SJSA1 (cell line): ENCODE data around the gene IDI2. TPM values are rescaled to one million over a fixed set of nuclear protein-coding genes. Genes with fewer than 3 reads are reported as not detected.

Experiments used
- DNase-seq, 2 experiments: peaks; one replicate each; pipeline ENCODE4 v3.0.0-alpha.2; 2015 to 2020; ENCODE audit warnings: low spot score in 2 of 2, low read depth in 1 of 2
- H3K27ac ChIP-seq: fragments of 250-450 bp; sonication (Bioruptor Pico); 2 replicates; pipeline ENCODE4 v1.5.1; 2020; ENCODE audit warnings: mild to moderate bottlenecking, moderate library complexity
- H3K27me3 ChIP-seq: fragments of 250-450 bp; sonication (Bioruptor Pico); replicated peaks from 2 replicates; pipeline ENCODE4 v1.5.1; 2020; ENCODE audit warnings: mild to moderate bottlenecking, moderate library complexity
- H3K36me3 ChIP-seq: fragments of 250-450 bp; sonication (Bioruptor Pico); 2 replicates; pipeline ENCODE4 v1.5.1; 2020; ENCODE audit warnings: mild to moderate bottlenecking
- H3K4me1 ChIP-seq: fragments of 250-450 bp; sonication (Bioruptor Pico); replicated peaks from 2 replicates; pipeline ENCODE4 v1.6.1; 2021; ENCODE audit warnings: mild to moderate bottlenecking
- H3K4me3 ChIP-seq: fragments of 250-450 bp; sonication (Bioruptor Pico); 2 replicates; pipeline ENCODE4 v1.5.1; 2020; ENCODE audit warnings: mild to moderate bottlenecking
- H3K9me3 ChIP-seq: fragments of 250-450 bp; sonication (Bioruptor Pico); replicated peaks from 2 replicates; pipeline ENCODE4 v1.5.1; 2020; ENCODE audit warnings: mild to moderate bottlenecking
- total RNA-seq: library from RNA; depleted of rRNA; stranded (reverse); fragments of >200 nt; shearing (Covaris generic); gene quantifications from 2 replicates; pipeline ENCODE4 v1.2.3, GENCODE V29; 2014

Gene IDI2
- total RNA-seq, 1 experiment from 2014 or later = not detected

- peak; percentile 87 to 88 for DNase-seq
- peak within 1 kb of the TSS; percentile 98 for H3K4me3 ChIP-seq
- no peaks in the 10 kb centered on the region for H3K27me3 ChIP-seq
Measured at GRCh38 chr10:1056326-1057105, 30.9 kb upstream of the IDI2 start, which contains the start of gene WDR37. TSS of gene WDR37 (plus strand) at chr10:1056385. CDS start at chr10:1072156, 15,771 bp downstream.

GRCh38 chr10:1054684-1055083 is 29.0 kb upstream of the IDI2 start:
- H3K36me3 ChIP-seq = peaks cover 71% of the 10 kb centered on the region
- H3K27me3 ChIP-seq = no peaks in the 10 kb centered on the region
- no peak overlapping the region for H3K4me3 ChIP-seq
- H3K4me1 ChIP-seq = peaks cover 18% of the 10 kb centered on the region
- H3K27ac ChIP-seq = no peak overlapping the region
- no peak for DNase-seq
- no peaks in the 10 kb centered on the region; the same call in 1 of the 2 replicates for H3K9me3 ChIP-seq

More at GRCh38 chr10:1056326-1057105, 30.9 kb upstream of the IDI2 start, which contains the start of gene WDR37:
- Histone ChIP-seq H3K36me3 (peaks cover 61% of the 10 kb centered on the region), H3K4me1 (peaks cover 18% of the 10 kb centered on the region), H3K27ac (peak within 1 kb of the TSS; percentile 99), H3K9me3 (no peaks in the 10 kb centered on the region; the same call in 1 of the 2 replicates)

GRCh38 chr10:1050554-1050953 is 24.9 kb upstream of the IDI2 start:
- DNase-seq = no peak
- Histone ChIP-seq H3K4me1 (peaks cover 12% of the 10 kb centered on the region), H3K36me3 (peaks cover 60% of the 10 kb centered on the region), H3K27ac (no peak overlapping the region), H3K9me3 (no peaks in the 10 kb centered on the region), H3K27me3 (no peaks in the 10 kb centered on the region), H3K4me3 (no peak overlapping the region)

GRCh38 chr10:1050145-1050544 is 24.5 kb upstream of the IDI2 start:
- H3K4me3 ChIP-seq = peak overlapping the region; percentile 69
- H3K27me3 ChIP-seq = no peaks in the 10 kb centered on the region
- H3K9me3 ChIP-seq = no peaks in the 10 kb centered on the region
- peaks cover 9% of the 10 kb centered on the region for H3K4me1 ChIP-seq
- no peak for DNase-seq
- H3K27ac ChIP-seq = peak overlapping the region; percentile 97
- peaks cover 58% of the 10 kb centered on the region for H3K36me3 ChIP-seq

GRCh38 chr10:1049425-1049958 is 23.8 kb upstream of the IDI2 start:
- H3K4me3 ChIP-seq = peak overlapping the region; percentile 69
- H3K4me1 ChIP-seq = peaks cover 3% of the 10 kb centered on the region
- H3K36me3 ChIP-seq = peaks cover 51% of the 10 kb centered on the region
- peak overlapping the region; percentile 97 for H3K27ac ChIP-seq
- DNase-seq = no peak
- no peaks in the 10 kb centered on the region for H3K27me3 ChIP-seq
- H3K9me3 ChIP-seq = no peaks in the 10 kb centered on the region

GRCh38 chr10:1048732-1049424 is 23.2 kb upstream of the IDI2 start, which contains the start of gene IDI1:
TSS of gene IDI1 (minus strand) at chr10:1049119. CDS start at chr10:1049003, 116 bp downstream.
- peak; percentile 99 for DNase-seq
- no peaks in the 10 kb centered on the region for H3K27me3 ChIP-seq
- H3K9me3 ChIP-seq = no peaks in the 10 kb centered on the region
- H3K4me1 ChIP-seq = no peaks in the 10 kb centered on the region
- H3K36me3 ChIP-seq = peaks cover 46% of the 10 kb centered on the region
- peak within 1 kb of the TSS; percentile 69 for H3K4me3 ChIP-seq
- peak within 1 kb of the TSS; percentile 97 for H3K27ac ChIP-seq

- Histone ChIP-seq H3K36me3 (peaks cover 46% of the 10 kb centered on the region), H3K4me1 (no peaks in the 10 kb centered on the region), H3K9me3 (no peaks in the 10 kb centered on the region), H3K4me3 (peak overlapping the region; percentile 69), H3K27ac (peak overlapping the region; percentile 97), H3K27me3 (no peaks in the 10 kb centered on the region)
- no peak for DNase-seq
Measured at GRCh38 chr10:1048349-1048731, 22.7 kb upstream of the IDI2 start.

GRCh38 chr10:1047937-1048336 is 22.3 kb upstream of the IDI2 start:
- no peaks in the 10 kb centered on the region for H3K27me3 ChIP-seq
- no peak for DNase-seq

GRCh38 chr10:1045415-1045814 is 19.8 kb upstream of the IDI2 start:
- DNase-seq = no peak
- H3K4me1 ChIP-seq = no peaks in the 10 kb centered on the region
- H3K27ac ChIP-seq = no peak overlapping the region
- H3K36me3 ChIP-seq = peaks cover 47% of the 10 kb centered on the region
- H3K27me3 ChIP-seq = no peaks in the 10 kb centered on the region
- no peaks in the 10 kb centered on the region for H3K9me3 ChIP-seq
- H3K4me3 ChIP-seq = no peak overlapping the region

More at GRCh38 chr10:1047937-1048336, 22.3 kb upstream of the IDI2 start:
- Histone ChIP-seq H3K4me1 (no peaks in the 10 kb centered on the region), H3K36me3 (peaks cover 46% of the 10 kb centered on the region), H3K27ac (peak overlapping the region; percentile 97; the same call in 1 of the 2 replicates), H3K4me3 (peak overlapping the region; percentile 69), H3K9me3 (no peaks in the 10 kb centered on the region)

GRCh38 chr10:1044964-1045363 is 19.3 kb upstream of the IDI2 start:
- no peak overlapping the region for H3K4me3 ChIP-seq

GRCh38 chr10:1044146-1044545 is 18.5 kb upstream of the IDI2 start:
- H3K27ac ChIP-seq = no peak overlapping the region
- no peaks in the 10 kb centered on the region for H3K4me1 ChIP-seq
- no peak for DNase-seq

More at GRCh38 chr10:1044964-1045363, 19.3 kb upstream of the IDI2 start:
- H3K9me3 ChIP-seq = no peaks in the 10 kb centered on the region
- no peak overlapping the region for H3K27ac ChIP-seq
- DNase-seq = no peak
- H3K36me3 ChIP-seq = peaks cover 51% of the 10 kb centered on the region
- H3K4me1 ChIP-seq = no peaks in the 10 kb centered on the region
- H3K27me3 ChIP-seq = no peaks in the 10 kb centered on the region

GRCh38 chr10:1043532-1043995 is 17.9 kb upstream of the IDI2 start:
- DNase-seq = no peak
- no peaks in the 10 kb centered on the region for H3K4me1 ChIP-seq
- no peak overlapping the region for H3K27ac ChIP-seq
- no peaks in the 10 kb centered on the region for H3K9me3 ChIP-seq
- no peak overlapping the region for H3K4me3 ChIP-seq
- no peaks in the 10 kb centered on the region for H3K27me3 ChIP-seq
- peaks cover 58% of the 10 kb centered on the region for H3K36me3 ChIP-seq

More at GRCh38 chr10:1044146-1044545, 18.5 kb upstream of the IDI2 start:
- Histone ChIP-seq H3K4me3 (no peak overlapping the region), H3K27me3 (no peaks in the 10 kb centered on the region), H3K36me3 (peaks cover 59% of the 10 kb centered on the region), H3K9me3 (no peaks in the 10 kb centered on the region)

- peaks cover 61% of the 10 kb centered on the region for H3K36me3 ChIP-seq
- no peak overlapping the region for H3K4me3 ChIP-seq
- H3K4me1 ChIP-seq = no peaks in the 10 kb centered on the region
- no peaks in the 10 kb centered on the region; the same call in 1 of the 2 replicates for H3K9me3 ChIP-seq
- no peaks in the 10 kb centered on the region for H3K27me3 ChIP-seq
- no peak for DNase-seq
- H3K27ac ChIP-seq = no peak overlapping the region
Measured at GRCh38 chr10:1041514-1041913, 15.9 kb upstream of the IDI2 start.
